Measurements from ENCODE around the gene MRPL58.
A peak's percentile ranks its signal among the peaks of the same experiment; 100 is the strongest.
"Not testable (repeated sequence)": the region's sequence is repeated elsewhere in the genome, so short reads cannot be mapped to it uniquely, and the experiment has no call there.

MRPL58 gene

GRCh38 chr17:74987909-74988711 lies 24.4 kb upstream of the MRPL58 start:
- no peak for DNase-seq

GRCh38 chr17:74990581-74991105 lies 21.8 kb upstream of the MRPL58 start:
- DNase-seq: no peak

- no peak for DNase-seq
Measured at GRCh38 chr17:74992223-74992622, 20.2 kb upstream of the MRPL58 start.

GRCh38 chr17:74994440-74994839 lies 18.0 kb upstream of the MRPL58 start:
- DNase-seq: no peak

DNA sequence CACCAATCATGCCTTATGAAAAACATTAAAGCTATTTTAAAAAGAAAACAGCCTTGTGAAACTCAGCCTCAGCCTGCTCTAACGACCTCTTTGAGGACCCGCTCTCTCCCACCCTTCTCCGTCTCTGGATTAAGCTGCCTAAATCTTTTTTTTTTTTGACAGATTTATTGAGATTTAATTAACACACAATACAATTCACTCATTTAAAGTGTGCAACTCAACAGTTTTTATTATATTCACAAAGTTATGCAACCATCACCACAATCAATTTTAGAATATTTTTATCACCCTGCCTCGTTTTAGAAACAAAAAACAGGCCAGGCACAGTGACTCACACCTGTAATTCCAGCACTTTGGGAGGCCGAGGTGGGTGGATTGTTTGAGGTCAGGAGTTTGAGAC lies 16.6 kb upstream of the MRPL58 start:
- no peak for DNase-seq

- no peak for DNase-seq
Measured at GRCh38 chr17:74998783-74999182, 13.7 kb upstream of the MRPL58 start.

DNA sequence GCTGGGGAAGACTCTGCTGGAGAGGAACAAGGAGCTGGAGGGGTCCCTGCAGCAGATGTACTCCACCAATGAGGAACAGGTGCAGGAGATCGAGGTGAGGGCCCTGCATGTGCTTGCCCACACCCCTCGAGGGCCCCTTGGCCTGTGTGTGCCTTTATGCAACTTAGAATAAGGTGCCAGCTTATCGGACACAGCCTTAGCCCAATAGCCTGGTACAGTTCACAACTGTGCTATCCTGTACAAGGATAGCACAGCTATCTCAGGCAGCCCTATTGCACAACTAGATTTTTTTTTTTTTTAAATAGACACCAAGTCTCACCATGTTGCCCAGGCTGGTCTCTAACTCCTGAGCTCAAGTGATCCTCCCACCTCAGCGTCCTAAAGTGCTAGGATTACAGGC lies 12.9 kb upstream of the MRPL58 start:
- DNase-seq: no peak

GRCh38 chr17:75001915-75002843 lies 10.3 kb upstream of the MRPL58 start:
- no peak for DNase-seq

DNA sequence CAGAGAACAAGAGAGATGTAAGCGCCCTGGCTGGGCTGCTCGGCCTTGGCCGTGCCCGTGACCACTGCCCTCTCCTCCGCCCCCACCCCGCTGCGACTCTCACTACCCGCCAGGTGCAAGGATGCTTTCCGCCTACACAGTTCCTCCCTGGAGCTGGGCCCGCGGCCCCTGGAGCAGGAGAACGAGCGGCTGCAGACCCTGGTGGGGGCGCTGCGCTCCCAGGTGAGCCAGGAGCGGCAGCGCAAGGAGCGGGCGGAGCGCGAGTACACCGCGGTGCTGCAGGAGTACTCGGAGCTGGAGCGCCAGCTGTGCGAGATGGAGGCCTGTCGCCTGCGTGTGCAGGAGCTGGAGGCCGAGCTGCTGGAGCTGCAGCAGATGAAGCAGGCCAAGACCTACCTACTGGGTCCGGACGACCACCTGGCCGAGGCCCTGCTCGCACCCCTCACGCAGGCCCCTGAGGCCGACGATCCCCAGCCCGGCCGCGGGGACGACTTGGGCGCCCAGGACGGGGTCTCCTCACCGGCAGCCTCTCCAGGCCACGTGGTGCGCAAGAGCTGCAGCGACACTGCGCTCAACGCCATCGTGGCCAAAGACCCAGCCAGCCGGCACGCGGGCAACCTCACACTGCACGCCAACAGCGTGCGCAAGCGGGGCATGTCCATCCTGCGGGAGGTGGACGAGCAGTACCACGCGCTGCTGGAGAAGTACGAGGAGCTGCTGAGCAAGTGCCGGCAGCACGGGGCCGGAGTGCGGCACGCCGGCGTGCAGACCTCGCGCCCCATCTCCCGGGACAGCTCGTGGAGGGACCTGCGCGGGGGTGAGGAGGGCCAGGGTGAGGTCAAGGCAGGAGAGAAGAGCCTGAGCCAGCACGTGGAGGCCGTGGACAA lies 9.2 kb upstream of the MRPL58 start:
- DNase-seq: no peak

DNA sequence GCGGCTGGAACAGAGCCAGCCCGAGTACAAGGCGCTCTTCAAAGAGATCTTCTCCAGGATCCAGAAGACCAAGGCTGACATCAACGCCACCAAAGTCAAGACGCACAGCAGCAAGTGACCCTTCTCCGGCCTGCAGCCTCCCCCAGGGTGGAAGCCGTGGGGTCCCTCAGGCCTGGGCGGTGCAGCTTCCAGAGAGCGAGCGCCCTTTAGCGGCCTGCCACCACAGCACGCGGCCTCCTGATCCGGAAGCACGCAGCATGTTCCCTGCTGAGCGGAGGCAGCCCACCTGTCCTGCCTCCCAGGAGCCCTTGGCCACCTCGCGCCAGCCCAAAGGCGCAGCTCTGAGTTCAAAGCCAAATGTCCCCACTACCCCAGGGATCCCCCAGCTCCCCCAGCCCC lies 8.5 kb upstream of the MRPL58 start:
- no peak for DNase-seq

GRCh38 chr17:75004371-75004770 lies 8.1 kb upstream of the MRPL58 start:
- no peak for DNase-seq

DNA sequence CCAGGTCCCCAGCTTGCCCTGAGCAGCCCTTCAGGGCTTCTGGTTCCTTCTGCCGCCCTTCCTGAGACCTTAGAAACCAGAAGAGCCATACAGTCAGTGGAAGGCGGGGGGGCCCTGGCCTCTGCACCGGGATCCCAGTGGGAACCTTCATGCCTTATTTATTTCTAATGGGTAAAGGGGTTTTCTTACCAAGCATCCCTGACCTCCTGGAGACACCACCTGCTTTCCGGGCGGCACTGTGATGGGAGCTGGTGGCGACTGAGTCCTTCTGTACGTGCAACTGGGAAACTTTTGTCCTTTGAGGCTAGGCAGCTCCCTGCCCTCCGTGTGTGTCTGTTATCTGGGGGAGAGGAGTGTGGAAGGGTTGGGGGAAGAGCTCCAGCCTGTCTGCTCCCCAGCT lies 7.2 kb upstream of the MRPL58 start:
- no peak for DNase-seq

GRCh38 chr17:75006084-75006483 lies 6.4 kb upstream of the MRPL58 start:
- DNase-seq: not testable (repeated sequence)

DNA sequence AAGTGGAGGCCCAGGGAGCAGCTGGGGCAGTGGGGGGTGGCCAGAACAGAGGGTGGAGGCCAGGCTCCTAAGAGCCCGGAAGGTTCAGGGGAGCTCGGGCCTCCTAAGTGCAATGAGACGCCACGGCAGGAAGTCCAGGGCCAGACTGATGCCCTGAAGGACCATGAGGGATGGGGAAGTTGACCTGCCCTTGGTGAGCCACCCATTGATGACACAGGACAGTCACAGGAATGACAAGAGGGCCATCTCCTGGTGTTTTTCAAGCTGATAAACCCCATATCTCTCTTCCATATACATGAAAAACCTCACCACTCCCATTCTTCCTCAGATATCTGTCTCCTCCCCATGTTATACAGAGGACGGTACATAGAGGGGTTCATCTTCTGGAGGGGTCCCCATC lies 5.8 kb upstream of the MRPL58 start:
- no peak for DNase-seq

GRCh38 chr17:75008373-75008772 lies 4.1 kb upstream of the MRPL58 start:
- DNase-seq: peak; percentile 74

GRCh38 chr17:75009139-75009724 lies 3.2 kb upstream of the MRPL58 start:
- DNase-seq: no peak

GRCh38 chr17:75010683-75011400 lies 1.6 kb upstream of the MRPL58 start:
- DNase-seq: peak; percentile 85

DNA sequence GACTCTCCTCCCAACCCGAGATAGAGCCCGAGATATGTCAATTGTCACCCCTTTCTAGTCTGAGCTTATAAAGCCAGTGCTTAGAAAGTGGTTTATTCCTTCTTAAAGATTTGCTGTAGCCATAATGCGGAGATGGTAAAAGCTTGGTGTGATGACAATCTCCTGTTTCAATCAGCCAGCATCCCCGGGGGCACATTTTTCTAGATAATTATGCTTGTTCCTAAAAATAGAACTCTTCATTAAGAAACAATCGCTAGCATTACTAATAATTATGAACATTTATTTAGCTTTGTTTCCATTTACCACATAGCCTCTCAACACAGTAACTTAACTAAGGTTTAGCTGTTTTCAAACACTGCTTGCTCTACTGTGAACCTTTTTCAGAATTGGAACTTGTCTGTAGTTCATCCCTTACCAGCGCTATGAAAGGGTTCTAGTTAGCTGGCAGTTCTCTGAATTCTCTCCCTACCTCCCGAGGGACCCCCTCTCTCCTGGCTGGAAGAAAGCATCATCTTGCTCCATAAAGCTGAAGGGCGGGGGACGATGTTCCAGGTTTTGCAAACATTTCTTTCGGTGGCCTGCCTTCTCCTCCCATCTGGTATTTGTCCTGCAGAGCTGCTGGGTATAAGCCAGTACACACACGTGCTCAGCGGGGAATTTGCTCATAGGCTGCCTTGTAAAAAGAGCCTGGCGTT lies 922 bp upstream of the MRPL58 start:
- peak; percentile 9 for DNase-seq

- DNase-seq: no peak
Measured at GRCh38 chr17:75012096-75012345, 449 bp upstream of the MRPL58 start.

DNA sequence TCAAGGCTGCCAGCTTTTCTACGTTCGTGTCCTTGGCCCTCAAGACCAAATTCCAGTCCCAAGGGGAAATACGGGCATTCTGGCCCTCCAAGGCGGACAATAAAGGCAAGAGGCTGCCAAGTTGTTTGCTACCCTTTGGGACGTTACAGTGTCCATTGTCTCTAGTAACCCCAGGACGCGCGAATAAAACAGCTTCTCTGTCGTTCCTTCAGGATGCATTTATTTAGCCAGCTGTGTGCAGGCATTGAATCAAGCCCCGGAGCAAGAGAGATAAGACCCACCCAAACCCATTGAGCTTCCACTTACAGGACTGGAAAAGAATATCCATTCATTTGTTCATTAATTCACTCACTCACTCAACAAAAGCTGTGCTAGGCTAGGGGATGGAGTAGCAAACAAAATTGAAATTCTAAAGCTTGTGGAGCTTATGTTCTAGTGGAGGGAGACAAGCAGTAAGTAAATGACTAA lies 656 bp downstream of the MRPL58 start:
- DNase-seq: no peak

DNA sequence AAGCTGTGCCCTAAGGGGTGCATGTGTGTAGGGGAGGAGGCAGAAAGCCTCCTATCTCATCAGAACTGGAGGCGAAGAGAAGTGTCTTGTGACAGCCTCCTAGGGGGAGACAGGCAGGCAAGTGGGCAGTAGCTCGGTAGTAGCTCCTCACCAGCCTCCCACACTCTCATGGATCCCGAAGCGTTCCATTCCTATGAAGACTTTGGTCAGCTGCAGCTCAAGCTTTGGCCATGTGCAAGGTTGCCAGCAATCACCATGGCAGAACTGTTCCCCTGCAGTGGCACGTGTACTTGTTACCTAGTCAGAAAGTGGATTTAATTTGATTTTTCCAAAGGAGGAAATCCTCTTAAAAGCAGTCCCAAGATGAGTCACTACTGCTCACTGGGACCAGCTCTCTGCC lies 6.7 kb downstream of the MRPL58 start:
- no peak for DNase-seq
